ENCODE measurements around the gene TMEM150C.
A peak's percentile ranks its signal among the peaks of the same experiment; 100 is the strongest.

Gene TMEM150C

GRCh38 chr4:82519776-82520175 lies 42.0 kb downstream of the TMEM150C start:
- no peaks in the 10 kb centered on the region for H3K4me1 ChIP-seq (ENCODE audit: control extremely low read depth in 1 of 4, control insufficient read depth in 4 of 4, insufficient read depth in 4 of 4, low read length in 3 of 4)
- no peaks in the 10 kb centered on the region for H3K36me3 ChIP-seq (ENCODE audit: control insufficient read depth in 4 of 4, insufficient read depth in 4 of 4, low read length in 3 of 4)
- no peak overlapping the region for H3K27ac ChIP-seq (ENCODE audit: insufficient read depth in 1 of 2, low read depth in 1 of 2, low read length in 2 of 2, poor library complexity in 1 of 2, severe bottlenecking in 2 of 2)
- H3K4me3 ChIP-seq (ENCODE audit: control insufficient read depth in 1 of 7, extremely low read depth in 1 of 7, insufficient read depth in 4 of 7, low read depth in 2 of 7, low read length in 6 of 7) = no peak overlapping the region
- WGBS (ENCODE audit: insufficient coverage) = 100% methylated on average over 1 of the region's 2 CpGs
- no peaks in the 10 kb centered on the region for H3K27me3 ChIP-seq (replicated peaks in 2 of 5; ENCODE audit: control insufficient read depth in 4 of 5, insufficient read depth in 5 of 5, low read length in 4 of 5)
- no peak for DNase-seq
- CTCF ChIA-PET = no interaction called here
- POLR2A ChIA-PET = no interaction called here
- H3K9me3 ChIP-seq (ENCODE audit: control extremely low read depth in 1 of 5, control insufficient read depth in 4 of 5, insufficient read depth in 2 of 5, low read depth in 1 of 5, low read length in 4 of 5) = no peaks in the 10 kb centered on the region

- no peak for DNase-seq
- CTCF ChIA-PET = no interaction called here
- 100% methylated on average over 3 of the region's 3 CpGs for WGBS (ENCODE audit: insufficient coverage)
Measured at GRCh38 chr4:82519072-82519471, 42.7 kb downstream of the TMEM150C start.

GRCh38 chr4:82517043-82517442 lies 44.7 kb downstream of the TMEM150C start:
- no peak for DNase-seq
- Histone ChIP-seq H3K27me3 (replicated peaks in 2 of 5; ENCODE audit: control insufficient read depth in 4 of 5, insufficient read depth in 5 of 5, low read length in 4 of 5) (no peaks in the 10 kb centered on the region), H3K9me3 (ENCODE audit: control extremely low read depth in 1 of 5, control insufficient read depth in 4 of 5, insufficient read depth in 2 of 5, low read depth in 1 of 5, low read length in 4 of 5) (peaks cover 0 to 6% (median 0%) of the 10 kb centered on the region in 5 experiments), H3K4me3 (ENCODE audit: control insufficient read depth in 1 of 7, extremely low read depth in 1 of 7, insufficient read depth in 4 of 7, low read depth in 2 of 7, low read length in 6 of 7) (no peak overlapping the region), H3K4me1 (ENCODE audit: control extremely low read depth in 1 of 4, control insufficient read depth in 4 of 4, insufficient read depth in 4 of 4, low read length in 3 of 4) (no peaks in the 10 kb centered on the region), H3K27ac (ENCODE audit: insufficient read depth in 1 of 2, low read depth in 1 of 2, low read length in 2 of 2, poor library complexity in 1 of 2, severe bottlenecking in 2 of 2) (no peak overlapping the region), H3K36me3 (ENCODE audit: control insufficient read depth in 4 of 4, insufficient read depth in 4 of 4, low read length in 3 of 4) (no peaks in the 10 kb centered on the region)
- 90% methylated on average over 1 of the region's 2 CpGs for WGBS (ENCODE audit: insufficient coverage)
- CTCF ChIA-PET = no interaction called here
- POLR2A ChIA-PET = no interaction called here

More at GRCh38 chr4:82519072-82519471, 42.7 kb downstream of the TMEM150C start:
- Histone ChIP-seq H3K9me3 (ENCODE audit: control extremely low read depth in 1 of 5, control insufficient read depth in 4 of 5, insufficient read depth in 2 of 5, low read depth in 1 of 5, low read length in 4 of 5) (no peaks in the 10 kb centered on the region), H3K27ac (ENCODE audit: insufficient read depth in 1 of 2, low read depth in 1 of 2, low read length in 2 of 2, poor library complexity in 1 of 2, severe bottlenecking in 2 of 2) (no peak overlapping the region), H3K4me1 (ENCODE audit: control extremely low read depth in 1 of 4, control insufficient read depth in 4 of 4, insufficient read depth in 4 of 4, low read length in 3 of 4) (no peaks in the 10 kb centered on the region), H3K27me3 (replicated peaks in 2 of 5; ENCODE audit: control insufficient read depth in 4 of 5, insufficient read depth in 5 of 5, low read length in 4 of 5) (no peaks in the 10 kb centered on the region), H3K36me3 (ENCODE audit: control insufficient read depth in 4 of 4, insufficient read depth in 4 of 4, low read length in 3 of 4) (no peaks in the 10 kb centered on the region), H3K4me3 (ENCODE audit: control insufficient read depth in 1 of 7, extremely low read depth in 1 of 7, insufficient read depth in 4 of 7, low read depth in 2 of 7, low read length in 6 of 7) (no peak overlapping the region)
- POLR2A ChIA-PET = interaction anchor here (0.6 kb wide), 1 partner anchor 130 kb away, joined by 4 read pairs; no protein-coding TSS in a partner anchor

- no peak overlapping the region for H3K27ac ChIP-seq (ENCODE audit: insufficient read depth in 1 of 2, low read depth in 1 of 2, low read length in 2 of 2, poor library complexity in 1 of 2, severe bottlenecking in 2 of 2)
- H3K4me3 ChIP-seq (ENCODE audit: control insufficient read depth in 1 of 7, extremely low read depth in 1 of 7, insufficient read depth in 4 of 7, low read depth in 2 of 7, low read length in 6 of 7) = no peak overlapping the region
- no peak for DNase-seq
- no peaks in the 10 kb centered on the region for H3K4me1 ChIP-seq (ENCODE audit: control extremely low read depth in 1 of 4, control insufficient read depth in 4 of 4, insufficient read depth in 4 of 4, low read length in 3 of 4)
- H3K36me3 ChIP-seq (ENCODE audit: control insufficient read depth in 4 of 4, insufficient read depth in 4 of 4, low read length in 3 of 4) = no peaks in the 10 kb centered on the region
- ChIA-PET CTCF (no interaction called here), POLR2A (no interaction called here)
- WGBS (ENCODE audit: insufficient coverage) = 86% methylated on average over 3 of the region's 3 CpGs
- H3K9me3 ChIP-seq (ENCODE audit: control extremely low read depth in 1 of 5, control insufficient read depth in 4 of 5, insufficient read depth in 2 of 5, low read depth in 1 of 5, low read length in 4 of 5) = peaks cover 0 to 6% (median 0%) of the 10 kb centered on the region in 5 experiments
- no peaks in the 10 kb centered on the region for H3K27me3 ChIP-seq (replicated peaks in 2 of 5; ENCODE audit: control insufficient read depth in 4 of 5, insufficient read depth in 5 of 5, low read length in 4 of 5)
Measured at GRCh38 chr4:82515705-82516104, 46.1 kb downstream of the TMEM150C start.

- POLR2A ChIA-PET = no interaction called here
- DNase-seq = peak in 1 of 3 donors; percentile 23
- CTCF ChIA-PET = interaction anchor here (1.7 kb wide), 1 partner anchor 20 kb away, joined by 3 read pairs; no protein-coding TSS in a partner anchor
- H3K4me3 ChIP-seq (ENCODE audit: control insufficient read depth in 1 of 7, extremely low read depth in 1 of 7, insufficient read depth in 4 of 7, low read depth in 2 of 7, low read length in 6 of 7) = no peak overlapping the region
- peaks cover 0 to 3% (median 0%) of the 10 kb centered on the region in 4 experiments for H3K4me1 ChIP-seq (ENCODE audit: control extremely low read depth in 1 of 4, control insufficient read depth in 4 of 4, insufficient read depth in 4 of 4, low read length in 3 of 4)
- no peaks in the 10 kb centered on the region for H3K27me3 ChIP-seq (replicated peaks in 2 of 5; ENCODE audit: control insufficient read depth in 4 of 5, insufficient read depth in 5 of 5, low read length in 4 of 5)
- H3K27ac ChIP-seq (ENCODE audit: insufficient read depth in 1 of 2, low read depth in 1 of 2, low read length in 2 of 2, poor library complexity in 1 of 2, severe bottlenecking in 2 of 2) = no peak overlapping the region
- 43% methylated on average over 1 of the region's 2 CpGs for WGBS (ENCODE audit: insufficient coverage)
- no peaks in the 10 kb centered on the region for H3K36me3 ChIP-seq (ENCODE audit: control insufficient read depth in 4 of 4, insufficient read depth in 4 of 4, low read length in 3 of 4)
- peaks cover 0 to 6% (median 0%) of the 10 kb centered on the region in 5 experiments for H3K9me3 ChIP-seq (ENCODE audit: control extremely low read depth in 1 of 5, control insufficient read depth in 4 of 5, insufficient read depth in 2 of 5, low read depth in 1 of 5, low read length in 4 of 5)
Measured at GRCh38 chr4:82513382-82513781, 48.4 kb downstream of the TMEM150C start.

GRCh38 chr4:82510216-82510615 lies 51.6 kb downstream of the TMEM150C start:
- Histone ChIP-seq H3K4me3 (ENCODE audit: control insufficient read depth in 1 of 7, extremely low read depth in 1 of 7, insufficient read depth in 4 of 7, low read depth in 2 of 7, low read length in 6 of 7) (no peak overlapping the region), H3K27ac (ENCODE audit: insufficient read depth in 1 of 2, low read depth in 1 of 2, low read length in 2 of 2, poor library complexity in 1 of 2, severe bottlenecking in 2 of 2) (no peak overlapping the region), H3K36me3 (ENCODE audit: control insufficient read depth in 4 of 4, insufficient read depth in 4 of 4, low read length in 3 of 4) (no peaks in the 10 kb centered on the region), H3K9me3 (ENCODE audit: control extremely low read depth in 1 of 5, control insufficient read depth in 4 of 5, insufficient read depth in 2 of 5, low read depth in 1 of 5, low read length in 4 of 5) (peaks cover 0 to 6% (median 0%) of the 10 kb centered on the region in 5 experiments), H3K27me3 (replicated peaks in 2 of 5; ENCODE audit: control insufficient read depth in 4 of 5, insufficient read depth in 5 of 5, low read length in 4 of 5) (no peaks in the 10 kb centered on the region), H3K4me1 (ENCODE audit: control extremely low read depth in 1 of 4, control insufficient read depth in 4 of 4, insufficient read depth in 4 of 4, low read length in 3 of 4) (peaks cover 0 to 3% (median 0%) of the 10 kb centered on the region in 4 experiments)
- ChIA-PET CTCF (interaction anchor here (1.1 kb wide), 1 partner anchor 16 kb away, joined by 3 read pairs; no protein-coding TSS in a partner anchor), POLR2A (no interaction called here)
- WGBS (ENCODE audit: insufficient coverage) = no CpG with 5 or more reads among the region's 3 CpGs
- DNase-seq = no peak

GRCh38 chr4:82508806-82509428 lies 52.9 kb downstream of the TMEM150C start:
- peaks cover 0 to 3% (median 0%) of the 10 kb centered on the region in 4 experiments for H3K4me1 ChIP-seq (ENCODE audit: control extremely low read depth in 1 of 4, control insufficient read depth in 4 of 4, insufficient read depth in 4 of 4, low read length in 3 of 4)
- CTCF ChIA-PET = no interaction called here

More at GRCh38 chr4:82508806-82509428, 52.9 kb downstream of the TMEM150C start:
- 100% methylated on average over 2 of the region's 5 CpGs for WGBS (ENCODE audit: insufficient coverage)
- POLR2A ChIA-PET = no interaction called here
- Histone ChIP-seq H3K4me3 (ENCODE audit: control insufficient read depth in 1 of 7, extremely low read depth in 1 of 7, insufficient read depth in 4 of 7, low read depth in 2 of 7, low read length in 6 of 7) (no peak overlapping the region), H3K36me3 (ENCODE audit: control insufficient read depth in 4 of 4, insufficient read depth in 4 of 4, low read length in 3 of 4) (no peaks in the 10 kb centered on the region), H3K27me3 (replicated peaks in 2 of 5; ENCODE audit: control insufficient read depth in 4 of 5, insufficient read depth in 5 of 5, low read length in 4 of 5) (no peaks in the 10 kb centered on the region), H3K9me3 (ENCODE audit: control extremely low read depth in 1 of 5, control insufficient read depth in 4 of 5, insufficient read depth in 2 of 5, low read depth in 1 of 5, low read length in 4 of 5) (peaks cover 0 to 6% (median 0%) of the 10 kb centered on the region in 5 experiments), H3K27ac (ENCODE audit: insufficient read depth in 1 of 2, low read depth in 1 of 2, low read length in 2 of 2, poor library complexity in 1 of 2, severe bottlenecking in 2 of 2) (no peak overlapping the region)
- DNase-seq = no peak

Measured in common myeloid progenitor, CD34-positive (primary cell).